NCI-H2196 (cell line): ENCODE measurements around the gene NTSR1.

Experiments used
- DNase-seq: peaks from one replicate; lab custom pipeline; 2025; ENCODE audit not compliant: unreplicated experiment; lab: John Stamatoyannopoulos, UW

Gene NTSR1

DNA sequence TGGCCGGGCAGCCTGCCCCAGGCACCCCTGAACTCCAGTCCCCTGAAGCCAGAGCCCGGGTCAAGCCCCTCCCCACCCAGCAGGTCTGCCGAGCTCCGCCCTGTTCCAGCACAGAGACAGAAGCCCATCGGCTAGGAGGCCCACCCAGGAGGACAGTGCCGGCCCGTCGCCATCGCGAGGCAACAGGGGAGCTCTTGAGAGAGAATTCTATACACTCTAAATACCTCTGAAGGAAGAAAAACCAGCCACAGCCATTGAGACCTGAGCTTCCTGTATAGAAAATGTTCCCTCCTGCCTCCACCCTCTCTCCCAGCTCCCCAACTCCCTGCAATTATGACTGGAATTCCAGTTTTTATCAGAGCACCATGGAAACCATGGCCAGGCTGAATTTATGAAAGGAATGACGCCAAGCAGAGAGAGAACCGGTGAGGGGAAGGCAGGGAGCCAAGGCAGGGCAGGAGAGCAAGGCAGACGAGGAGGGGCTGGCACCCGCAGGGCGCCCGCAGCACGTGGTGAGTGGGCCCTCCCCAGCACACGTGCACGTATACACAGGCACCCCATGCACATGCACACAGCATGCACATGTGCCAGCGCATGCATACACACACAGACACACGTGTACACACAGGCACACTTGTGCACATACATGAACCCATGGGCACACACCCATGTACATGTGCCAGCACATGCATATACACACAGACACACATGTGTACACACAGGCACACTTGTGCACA, 60.1 kb downstream of the NTSR1 start:
- peak; percentile 51 for DNase-seq

GRCh38 chr20:62769346-62770071, 60.9 kb downstream of the NTSR1 start:
- DNase-seq, result no peak

DNA sequence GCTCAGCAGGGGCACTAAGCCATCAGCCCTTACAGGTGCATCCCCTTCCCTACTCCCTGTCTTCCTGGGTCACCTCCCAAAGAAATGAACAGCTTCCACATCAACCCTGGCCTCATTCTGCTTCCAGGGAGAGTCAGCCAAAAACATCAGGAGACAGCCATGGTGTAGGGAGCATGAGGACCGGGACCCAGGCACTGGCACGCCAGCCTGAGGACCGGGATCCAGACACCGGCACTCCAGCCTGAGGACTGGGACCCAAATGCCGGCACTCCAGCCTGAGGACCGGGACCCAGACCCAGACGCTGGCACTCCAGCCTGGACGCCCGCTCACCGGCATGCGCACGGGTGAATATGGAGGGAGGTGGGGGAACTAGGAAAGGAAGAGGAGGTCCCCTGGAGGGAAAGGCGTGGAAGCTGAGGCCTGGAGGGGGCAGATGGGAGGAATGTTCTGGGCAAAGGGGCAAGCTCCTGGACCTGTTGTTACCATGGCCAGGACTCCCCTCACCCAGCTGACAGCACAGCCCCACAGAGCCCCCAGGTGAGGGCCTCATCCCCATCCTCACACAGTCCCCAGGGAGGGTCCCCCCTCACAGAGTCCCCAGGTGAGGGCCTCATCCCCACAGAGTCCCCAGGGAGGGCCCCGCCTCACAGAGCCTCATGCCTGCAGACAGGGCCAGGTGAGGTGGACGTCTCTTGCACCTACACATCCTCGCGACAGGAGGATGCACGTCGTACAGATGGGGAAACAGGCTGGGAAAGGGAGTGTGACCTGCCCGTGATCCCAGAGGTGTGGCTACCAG, 61.7 kb downstream of the NTSR1 start:
- DNase-seq, result no peak

DNA sequence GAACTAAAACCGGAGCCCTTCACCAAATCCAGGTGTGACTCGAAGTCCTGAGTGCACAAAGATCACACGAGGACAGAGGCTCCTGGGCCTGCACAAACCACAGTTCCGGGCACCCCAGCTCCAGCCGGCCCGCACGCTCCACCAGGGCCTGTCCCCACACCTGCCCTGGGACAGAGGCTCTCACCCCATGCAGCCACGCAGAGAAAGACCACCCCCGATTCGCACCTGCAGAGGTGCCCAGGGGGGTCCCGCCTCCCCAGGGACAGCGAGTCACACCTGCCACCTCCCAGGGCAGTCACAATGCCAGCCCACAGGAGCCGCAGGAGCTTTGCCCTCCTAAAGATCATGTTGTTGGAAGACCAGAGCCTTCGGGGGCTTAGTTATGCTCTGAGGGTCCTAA, 62.3 kb downstream of the NTSR1 start:
- no peak for DNase-seq

DNA sequence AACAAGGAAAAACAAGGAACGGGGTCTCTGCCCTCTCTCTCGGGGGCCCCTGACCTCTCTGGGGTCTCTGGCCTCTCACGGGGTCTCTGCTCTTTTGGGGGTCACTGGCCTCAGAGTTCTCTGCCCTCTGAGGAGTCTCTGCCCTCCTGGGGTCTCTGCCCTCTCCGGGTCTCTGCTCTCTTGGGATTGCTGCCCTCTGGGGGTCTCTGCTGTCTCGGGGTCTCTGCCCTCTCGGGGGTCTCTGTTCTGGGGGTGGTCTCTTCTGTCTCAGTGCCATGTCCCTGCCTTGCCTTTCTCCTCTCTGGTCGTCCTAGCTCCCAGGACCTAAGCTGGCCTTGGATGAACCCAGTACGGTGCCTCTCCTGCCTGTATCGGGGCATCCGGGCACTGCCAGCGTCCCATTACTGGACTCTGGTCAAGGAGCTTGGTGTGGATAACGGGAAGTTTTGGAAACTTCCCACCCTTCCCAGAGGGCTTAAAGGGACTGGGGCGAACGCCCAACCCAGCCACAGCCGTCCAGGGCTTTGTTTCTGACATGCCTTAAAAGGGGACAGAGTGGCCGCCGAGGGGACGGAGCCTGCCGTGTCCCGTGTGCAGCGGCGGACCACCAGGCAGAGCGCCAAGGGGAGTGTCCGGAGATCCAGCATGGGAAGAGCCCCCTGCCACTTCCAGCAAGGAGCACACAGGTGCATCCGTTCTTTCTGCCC, 62.9 kb downstream of the NTSR1 start:
- no peak for DNase-seq

GRCh38 chr20:62772103-62772611, 63.5 kb downstream of the NTSR1 start:
- no peak for DNase-seq

GRCh38 chr20:62772619-62772989, 64.0 kb downstream of the NTSR1 start:
- DNase-seq, result no peak

GRCh38 chr20:62772990-62773844, 64.6 kb downstream of the NTSR1 start:
- DNase-seq, result no peak

- no peak for DNase-seq
These were observed 65.4 kb downstream of the NTSR1 start for GRCh38 chr20:62773845-62774714.

GRCh38 chr20:62774762-62775161, 66.1 kb downstream of the NTSR1 start:
- DNase-seq, result no peak

DNA sequence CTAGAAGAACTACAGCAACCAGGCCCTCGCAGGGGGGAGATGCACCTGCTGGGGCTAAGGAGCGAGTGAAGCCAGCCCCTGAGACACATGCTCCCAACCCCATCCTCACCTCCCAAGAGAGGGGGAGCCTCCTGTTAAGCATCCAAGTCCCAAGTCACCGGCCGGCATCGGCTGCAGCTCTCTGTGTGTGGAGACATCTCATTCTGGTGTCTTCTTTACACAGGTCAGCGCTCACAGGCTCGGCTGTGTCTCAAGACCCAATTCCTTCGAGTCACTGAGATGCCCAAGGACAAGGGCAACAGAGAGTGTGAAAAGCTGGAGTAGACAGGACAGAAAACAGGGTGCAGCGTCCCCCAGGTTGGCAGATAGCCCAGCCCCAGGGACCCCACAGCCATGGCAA, 66.6 kb downstream of the NTSR1 start:
- DNase-seq, result no peak

- no peak for DNase-seq
These were observed 67.5 kb downstream of the NTSR1 start for GRCh38 chr20:62776035-62776691.

- no peak for DNase-seq
These were observed 68.3 kb downstream of the NTSR1 start for GRCh38 chr20:62776692-62777527.

- DNase-seq, result no peak
These were observed 68.8 kb downstream of the NTSR1 start for GRCh38 chr20:62777528-62777830.

- no peak for DNase-seq
These were observed 69.4 kb downstream of the NTSR1 start for GRCh38 chr20:62778058-62778457.

DNA sequence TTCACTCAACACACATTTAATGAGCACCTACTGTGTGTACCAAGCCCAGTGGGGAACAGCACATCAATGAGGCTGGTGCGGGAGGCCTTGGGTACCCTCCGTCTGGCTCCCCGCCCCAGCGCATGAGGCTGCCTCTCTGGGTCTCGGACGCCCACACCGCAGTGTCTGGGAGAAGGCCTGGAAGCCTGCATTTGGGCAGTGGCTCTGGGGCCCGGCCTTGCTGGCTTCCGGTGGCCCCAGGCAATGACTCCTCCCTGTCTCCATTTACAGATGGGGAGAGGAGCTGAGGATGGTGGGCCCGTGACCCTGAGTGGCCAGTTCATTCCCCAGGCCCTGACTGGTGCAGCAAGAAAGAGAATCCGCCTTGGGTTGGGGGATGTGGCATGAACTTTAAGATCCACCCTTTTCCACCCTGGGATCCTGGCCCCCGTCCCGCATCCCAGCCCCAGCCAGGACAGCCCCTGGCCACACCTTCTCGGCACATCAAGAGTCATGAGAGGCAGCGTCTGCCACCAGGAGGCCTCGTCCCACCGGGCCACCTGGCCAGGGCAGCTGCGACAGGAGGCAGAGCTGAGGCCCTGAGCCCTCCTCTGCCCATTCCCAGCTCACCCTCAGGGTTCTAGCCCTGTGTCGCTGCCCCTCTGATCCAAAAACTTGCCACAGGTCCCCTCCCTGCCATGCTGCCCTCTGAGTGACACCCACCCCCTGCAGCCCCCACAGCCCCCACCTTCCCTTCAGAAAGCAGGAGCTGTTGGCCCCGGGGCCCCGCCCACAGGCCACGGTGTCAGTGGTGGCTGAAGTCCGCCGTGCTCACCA, 70.2 kb downstream of the NTSR1 start:
- DNase-seq, result no peak

- DNase-seq, result no peak
These were observed 70.7 kb downstream of the NTSR1 start for GRCh38 chr20:62779417-62779685.
